Gastroesophageal sphincter (tissue), 4 donors: ENCODE data around the gene ASIC2. TPM values are rescaled to one million over a fixed set of nuclear protein-coding genes. Genes with fewer than 3 reads are reported as not detected.
"Not testable (repeated sequence)": the region's sequence is repeated elsewhere in the genome, so short reads cannot be mapped to it uniquely, and the experiment has no call there.

ENCODE experiments used
- ATAC-seq: fragments of 150-250 bp; one replicate; pipeline ENCODE4 v1.9.1; 2016; ENCODE audit warnings: mild to moderate bottlenecking, moderate library complexity
- H3K27ac ChIP-seq, 4 donors: fragments of 200-600 bp; sonication (generic) in 3 of 4; 1 replicate in 3 of 4; 2 replicates in 1 of 4; pipeline ENCODE4 v1.5.1; 2016 to 2019
- H3K27me3 ChIP-seq: fragments of 200-600 bp; sonication (generic); one replicate; pipeline ENCODE4 v1.5.1; 2019
- H3K36me3 ChIP-seq, 2 donors: fragments of 200-600 bp; sonication (generic); one replicate each; pipeline ENCODE4 v1.5.1; 2019; ENCODE audit warnings: control low read depth in 1 of 2
- H3K4me1 ChIP-seq, 3 donors: fragments of 200-600 bp; sonication (generic); 1 replicate in 2 of 3; 2 replicates in 1 of 3; pipeline ENCODE4 v1.5.1; 2016 to 2019; ENCODE audit warnings: control low read depth in 2 of 3
- H3K4me3 ChIP-seq, 2 donors: fragments of 200-600 bp; sonication (generic); one replicate each; pipeline ENCODE4 v1.5.1; 2019; ENCODE audit warnings: mild to moderate bottlenecking in 1 of 2, moderate library complexity in 1 of 2
- H3K9me3 ChIP-seq, 3 donors: fragments of 200-600 bp; sonication (generic); one replicate each; pipeline ENCODE4 v1.5.1; 2017 to 2019; ENCODE audit warnings: control low read depth in 2 of 3
- CTCF ChIP-seq, 4 experiments: fragments of 200-600 bp in 2 of 4; fragments of 450-650 bp in 2 of 4; sonication (generic) in 1 of 4; IDR thresholded peaks; one replicate each; pipeline ENCODE4 v1.5.1; 2017 to 2019; ENCODE audit warnings: antibody characterized with exemption in 4 of 4, mild to moderate bottlenecking in 2 of 4, moderate library complexity in 2 of 4
- EP300 ChIP-seq: sonication (generic); formaldehyde crosslinking; IDR thresholded peaks from one replicate; pipeline ENCODE4 v1.6.1; 2017; ENCODE audit warnings: antibody characterized with exemption, mild to moderate bottlenecking
- POLR2A ChIP-seq, 2 donors: fragments of 450-650 bp; IDR thresholded peaks; one replicate each; pipeline ENCODE4 v1.6.1; 2017; ENCODE audit warnings: antibody characterized with exemption in 2 of 2, mild to moderate bottlenecking in 2 of 2, moderate library complexity in 1 of 2
- POLR2AphosphoS5 ChIP-seq: sonication (generic); formaldehyde crosslinking; IDR thresholded peaks from one replicate; pipeline ENCODE4 v1.6.1; 2017; ENCODE audit warnings: antibody characterized with exemption
- WGBS, 2 donors: methylation state at CpG; one replicate each; pipeline ENCODE4 v1.1.5; 2018; ENCODE audit warnings: low coverage in 1 of 2; 5-methylcytosine and 5-hydroxymethylcytosine counted together
- total RNA-seq, 4 donors: library from RNA; depleted of rRNA; stranded (reverse); fragments of >200 nt; gene quantifications; one replicate each; pipeline ENCODE4 v1.1.0, GENCODE V29; 2016

The ASIC2 gene
- total RNA-seq, 4 donors from 2014 or later: 0.15 TPM; not detected in 3

- H3K4me1 ChIP-seq: no peaks in the 10 kb centered on the region
- 60 to 90% methylated on average over 1 of the region's 1 CpG for WGBS, 2 donors
- ATAC-seq: no peak
- TF ChIP-seq CTCF (IDR thresholded peaks at IDR 0.05): no peak
- no peak for TF ChIP-seq EP300
- TF ChIP-seq POLR2A (IDR thresholded peaks at IDR 0.05): no peak
- TF ChIP-seq POLR2AphosphoS5: no peak
- no peak overlapping the region for H3K4me3 ChIP-seq
- peaks cover 0 to 8% (median 0%) of the 10 kb centered on the region in 3 donors for H3K9me3 ChIP-seq
- no peaks in the 10 kb centered on the region for H3K36me3 ChIP-seq
- no peaks in the 10 kb centered on the region for H3K27me3 ChIP-seq
- no peak overlapping the region for H3K27ac ChIP-seq
Measured at GRCh38 chr17:32971171-32971570, 321.9 kb downstream of the ASIC2 start.

- 43 to 67% methylated on average over 3 of the region's 3 CpGs for WGBS, 2 donors
Measured at GRCh38 chr17:32970281-32970680, 322.8 kb downstream of the ASIC2 start.

GRCh38 chr17:32969231-32969630 lies 323.9 kb downstream of the ASIC2 start:
- H3K36me3 ChIP-seq, H3K4me1 ChIP-seq, H3K9me3 ChIP-seq, H3K27ac ChIP-seq, ATAC-seq, H3K27me3 ChIP-seq, H3K4me3 ChIP-seq: not testable (repeated sequence)
- 67 to 83% methylated on average over 3 to 4 of the region's 4 CpGs for WGBS, 2 donors

More at GRCh38 chr17:32970281-32970680, 322.8 kb downstream of the ASIC2 start:
- Histone ChIP-seq H3K27me3 (no peaks in the 10 kb centered on the region), H3K27ac (no peak overlapping the region), H3K36me3 (no peaks in the 10 kb centered on the region), H3K9me3 (peaks cover 0 to 8% (median 0%) of the 10 kb centered on the region in 3 donors), H3K4me1 (no peaks in the 10 kb centered on the region), H3K4me3 (no peak overlapping the region)
- ATAC-seq: peak; percentile 61
- TF ChIP-seq CTCF (IDR thresholded peaks at IDR 0.05) (no peak), POLR2AphosphoS5 (no peak), POLR2A (IDR thresholded peaks at IDR 0.05) (no peak), EP300 (no peak)

- H3K27ac ChIP-seq: no peak overlapping the region
- no peak overlapping the region for H3K4me3 ChIP-seq
- no peak for TF ChIP-seq CTCF (IDR thresholded peaks at IDR 0.05)
- no peak for TF ChIP-seq POLR2A (IDR thresholded peaks at IDR 0.05)
- no peak for TF ChIP-seq POLR2AphosphoS5
- TF ChIP-seq EP300: no peak
- H3K4me1 ChIP-seq: no peaks in the 10 kb centered on the region
- WGBS, 2 donors: 75 to 80% methylated on average over 6 to 7 of the region's 11 CpGs
- H3K9me3 ChIP-seq: no peaks in the 10 kb centered on the region
- ATAC-seq: no peak
- peaks cover 9% of the 10 kb centered on the region for H3K27me3 ChIP-seq
- H3K36me3 ChIP-seq: no peaks in the 10 kb centered on the region
Measured at GRCh38 chr17:32964541-32964940, 328.6 kb downstream of the ASIC2 start.
